Measurements from ENCODE around the gene AFAP1L1.

AFAP1L1 gene

DNA sequence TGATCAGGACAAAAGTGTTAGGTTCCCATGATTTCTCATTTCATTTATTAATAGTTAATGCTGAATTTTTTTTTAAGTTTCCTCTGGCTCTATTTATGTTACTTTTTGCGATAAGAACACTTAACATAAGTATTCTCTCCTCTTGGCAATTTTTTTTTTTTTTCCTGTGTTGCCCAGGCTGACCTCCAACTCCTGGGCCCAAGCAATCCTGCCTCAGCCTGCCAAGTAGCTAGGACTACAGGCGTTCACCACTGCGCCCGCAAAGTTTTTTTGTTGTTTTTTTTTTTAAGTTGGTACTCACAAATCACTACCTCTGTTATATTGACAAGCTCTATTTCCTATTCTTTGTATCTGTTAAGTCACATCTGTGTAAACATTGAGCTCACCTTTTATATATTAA is 80.5 kb downstream of the AFAP1L1 start:
- DNase-seq (ENCODE audit: extremely low read depth, low read depth): no peak
- no peak overlapping the region for H3K4me3 ChIP-seq (replicated peaks; ENCODE audit: low read depth, low read length)
- TF ChIP-seq, protein P1, sequence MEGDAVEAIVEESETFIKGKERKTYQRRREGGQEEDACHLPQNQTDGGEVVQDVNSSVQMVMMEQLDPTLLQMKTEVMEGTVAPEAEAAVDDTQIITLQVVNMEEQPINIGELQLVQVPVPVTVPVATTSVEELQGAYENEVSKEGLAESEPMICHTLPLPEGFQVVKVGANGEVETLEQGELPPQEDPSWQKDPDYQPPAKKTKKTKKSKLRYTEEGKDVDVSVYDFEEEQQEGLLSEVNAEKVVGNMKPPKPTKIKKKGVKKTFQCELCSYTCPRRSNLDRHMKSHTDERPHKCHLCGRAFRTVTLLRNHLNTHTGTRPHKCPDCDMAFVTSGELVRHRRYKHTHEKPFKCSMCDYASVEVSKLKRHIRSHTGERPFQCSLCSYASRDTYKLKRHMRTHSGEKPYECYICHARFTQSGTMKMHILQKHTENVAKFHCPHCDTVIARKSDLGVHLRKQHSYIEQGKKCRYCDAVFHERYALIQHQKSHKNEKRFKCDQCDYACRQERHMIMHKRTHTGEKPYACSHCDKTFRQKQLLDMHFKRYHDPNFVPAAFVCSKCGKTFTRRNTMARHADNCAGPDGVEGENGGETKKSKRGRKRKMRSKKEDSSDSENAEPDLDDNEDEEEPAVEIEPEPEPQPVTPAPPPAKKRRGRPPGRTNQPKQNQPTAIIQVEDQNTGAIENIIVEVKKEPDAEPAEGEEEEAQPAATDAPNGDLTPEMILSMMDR (IDR thresholded peaks at IDR 0.05; ENCODE audit: low read depth, low read length, missing control alignments): no peak

DNA sequence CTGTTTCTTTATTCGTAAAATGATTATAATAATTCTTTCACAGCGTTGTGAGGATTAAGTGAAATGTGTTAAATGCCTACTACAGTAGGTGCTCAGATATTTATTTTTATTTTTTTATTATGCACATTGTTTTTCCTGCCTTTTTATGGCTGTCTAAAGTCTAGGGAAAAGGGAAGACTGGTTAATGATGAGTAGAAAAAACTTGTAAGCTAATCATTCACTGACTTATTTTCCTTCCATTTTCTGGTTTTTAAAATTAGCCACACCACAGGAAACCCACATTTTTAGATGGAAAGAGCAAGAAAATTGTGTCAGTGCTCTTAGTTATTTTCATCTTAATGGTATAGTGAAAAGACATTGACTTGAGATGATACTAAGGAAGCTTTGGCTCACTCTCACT is 82.3 kb downstream of the AFAP1L1 start:
- TF ChIP-seq, protein P1 (IDR thresholded peaks at IDR 0.05; ENCODE audit: low read depth, low read length, missing control alignments): no peak
- DNase-seq (ENCODE audit: extremely low read depth, low read depth): no peak
- H3K4me3 ChIP-seq (replicated peaks; ENCODE audit: low read depth, low read length): no peak overlapping the region

DNA sequence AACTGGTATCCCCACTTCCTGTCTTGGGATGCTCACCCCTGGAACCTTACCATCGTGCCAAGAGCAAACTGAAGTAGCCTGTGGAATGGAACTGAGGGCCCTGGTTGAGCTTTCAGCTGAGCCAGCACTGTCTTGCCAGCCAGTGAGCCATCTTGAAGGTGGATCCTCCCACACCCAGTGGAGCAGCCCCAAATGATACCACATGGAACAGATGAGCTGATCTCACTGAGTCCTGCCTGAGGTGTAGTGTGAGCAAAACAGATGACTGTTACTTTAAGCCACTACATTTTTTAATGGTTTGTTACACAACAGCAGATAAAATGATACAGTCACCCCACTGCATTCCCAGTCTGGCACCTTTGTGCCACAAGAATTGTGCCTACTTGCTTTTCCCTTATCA is 84.0 kb downstream of the AFAP1L1 start:
- H3K4me3 ChIP-seq (replicated peaks; ENCODE audit: low read depth, low read length): no peak overlapping the region
- DNase-seq (ENCODE audit: extremely low read depth, low read depth): no peak
- TF ChIP-seq, protein P1 (IDR thresholded peaks at IDR 0.05; ENCODE audit: low read depth, low read length, missing control alignments): no peak

DNA sequence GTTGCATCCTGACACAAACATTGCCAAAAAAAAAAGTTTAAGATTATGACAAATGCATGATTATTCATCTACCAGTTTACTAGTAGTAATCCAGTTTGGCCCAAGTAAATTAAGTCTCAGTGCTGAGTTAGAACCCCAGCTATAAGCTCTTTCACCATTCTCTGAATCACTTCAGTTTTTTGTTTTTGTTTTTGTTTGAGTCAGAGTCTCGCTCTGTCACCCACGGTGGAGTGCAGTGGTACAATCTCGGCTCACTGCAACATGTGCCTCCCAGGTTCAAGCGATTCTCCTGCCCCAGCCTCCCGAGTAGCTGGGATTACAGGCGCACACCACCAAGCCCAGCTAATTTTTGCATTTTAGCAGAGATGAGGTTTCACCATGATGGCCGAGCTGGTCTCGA is 84.7 kb downstream of the AFAP1L1 start:
- no peak overlapping the region for H3K4me3 ChIP-seq (replicated peaks; ENCODE audit: low read depth, low read length)
- TF ChIP-seq, protein P1 (IDR thresholded peaks at IDR 0.05; ENCODE audit: low read depth, low read length, missing control alignments): no peak
- no peak for DNase-seq (ENCODE audit: extremely low read depth, low read depth)

DNA sequence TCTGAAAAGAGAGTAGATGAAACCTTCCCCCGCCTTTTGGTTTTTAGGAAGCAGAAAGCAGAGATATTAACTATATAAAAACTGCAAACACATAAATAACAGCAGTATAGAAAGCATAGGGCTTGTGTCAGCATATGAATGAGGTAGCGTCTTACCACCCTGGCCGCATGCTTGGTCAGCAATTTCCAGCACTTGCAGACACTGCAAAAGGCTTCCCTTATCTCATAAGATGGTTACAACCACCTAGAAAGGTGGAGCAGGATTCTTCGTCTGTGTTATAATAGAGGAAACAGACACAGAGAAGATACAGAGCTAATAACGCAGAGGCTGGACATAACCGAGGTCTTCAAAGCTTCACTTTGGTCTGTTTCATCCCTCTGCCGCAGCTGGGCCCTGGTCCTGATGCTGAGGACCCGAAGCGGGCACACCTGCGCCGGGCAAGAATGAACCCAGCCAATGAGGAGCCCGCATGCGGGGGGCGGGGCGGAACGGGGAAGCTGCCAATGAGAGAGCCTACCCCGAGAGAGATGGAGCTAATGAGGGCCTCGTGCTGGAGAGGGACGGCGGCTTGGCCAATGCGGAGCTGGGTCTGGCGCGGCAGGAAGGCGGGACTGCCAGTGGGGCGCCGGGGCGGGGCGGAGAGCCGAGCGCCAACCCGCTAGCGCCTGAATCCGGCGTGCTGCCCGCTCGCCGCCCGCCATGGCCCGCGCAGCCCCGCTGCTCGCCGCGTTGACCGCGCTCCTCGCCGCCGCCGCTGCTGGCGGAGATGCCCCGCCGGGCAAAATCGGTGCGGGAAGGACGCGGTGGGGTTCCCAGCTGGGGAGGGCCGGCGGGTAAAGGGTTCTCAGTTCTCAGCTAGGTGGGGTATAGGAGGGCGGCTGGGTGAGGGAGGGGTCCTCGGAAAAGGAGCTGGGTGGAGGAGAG is 86.0 kb downstream of the AFAP1L1 start, which contains the start of gene PCYOX1L:
Gene PCYOX1L (plus strand): TSS at position 677 of the 924 bp plus-strand sequence. CDS start 23 bp downstream, at position 700.
- TF ChIP-seq, protein P1 (IDR thresholded peaks at IDR 0.05; ENCODE audit: low read depth, low read length, missing control alignments): no peak

DNA sequence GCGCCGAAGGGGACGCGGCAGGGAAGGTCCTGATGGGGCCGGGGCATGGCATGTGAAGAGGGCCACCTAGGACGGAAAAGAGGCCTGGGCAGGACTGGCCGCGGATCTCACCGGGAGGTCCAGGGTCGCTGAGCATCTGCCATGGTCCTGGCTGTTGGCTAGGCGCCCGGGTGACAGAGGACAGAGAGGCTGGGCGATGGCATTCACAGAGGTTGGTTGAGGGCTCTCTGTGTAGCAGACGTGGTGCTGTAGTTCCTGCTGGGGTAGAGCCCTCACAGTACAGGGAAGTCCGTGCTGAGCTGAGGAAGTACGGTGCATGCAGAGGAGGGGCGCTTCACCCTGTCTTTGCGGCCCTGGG is 86.6 kb downstream of the AFAP1L1 start:
- peak overlapping the region; percentile 81 for H3K4me3 ChIP-seq (replicated peaks; ENCODE audit: low read depth, low read length)
- DNase-seq (ENCODE audit: extremely low read depth, low read depth): no peak
- TF ChIP-seq, protein P1 (IDR thresholded peaks at IDR 0.05; ENCODE audit: low read depth, low read length, missing control alignments): no peak

More for the DNA sequence above, 86.0 kb downstream of the AFAP1L1 start, which contains the start of gene PCYOX1L:
- peak; percentile 82 for DNase-seq (ENCODE audit: extremely low read depth, low read depth)
- H3K4me3 ChIP-seq (replicated peaks; ENCODE audit: low read depth, low read length): peak within 1 kb of the TSS; percentile 81

Data from HFF-Myc (cell line).